ENCODE data around the gene CYSTM1.

DNA sequence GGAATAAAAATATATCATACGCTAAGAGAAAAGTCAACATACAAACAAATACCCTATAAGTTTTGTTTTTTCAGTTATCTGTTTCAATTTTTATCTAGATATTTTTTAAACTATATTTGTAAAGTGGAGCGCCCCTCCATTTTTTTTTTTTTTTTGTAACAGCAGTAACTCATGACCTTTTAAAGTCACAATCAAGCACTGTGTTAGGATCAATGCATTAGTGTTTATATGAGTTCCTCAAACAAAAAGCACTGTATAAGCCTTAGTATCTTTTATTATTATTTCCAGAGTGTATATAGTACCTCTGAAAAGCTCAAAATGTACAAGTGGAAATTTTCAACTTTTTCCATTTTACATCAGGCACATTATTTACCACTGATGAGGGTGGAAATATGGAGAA is 107.3 kb downstream of the CYSTM1 start:
- TF ChIP-seq, protein P1, sequence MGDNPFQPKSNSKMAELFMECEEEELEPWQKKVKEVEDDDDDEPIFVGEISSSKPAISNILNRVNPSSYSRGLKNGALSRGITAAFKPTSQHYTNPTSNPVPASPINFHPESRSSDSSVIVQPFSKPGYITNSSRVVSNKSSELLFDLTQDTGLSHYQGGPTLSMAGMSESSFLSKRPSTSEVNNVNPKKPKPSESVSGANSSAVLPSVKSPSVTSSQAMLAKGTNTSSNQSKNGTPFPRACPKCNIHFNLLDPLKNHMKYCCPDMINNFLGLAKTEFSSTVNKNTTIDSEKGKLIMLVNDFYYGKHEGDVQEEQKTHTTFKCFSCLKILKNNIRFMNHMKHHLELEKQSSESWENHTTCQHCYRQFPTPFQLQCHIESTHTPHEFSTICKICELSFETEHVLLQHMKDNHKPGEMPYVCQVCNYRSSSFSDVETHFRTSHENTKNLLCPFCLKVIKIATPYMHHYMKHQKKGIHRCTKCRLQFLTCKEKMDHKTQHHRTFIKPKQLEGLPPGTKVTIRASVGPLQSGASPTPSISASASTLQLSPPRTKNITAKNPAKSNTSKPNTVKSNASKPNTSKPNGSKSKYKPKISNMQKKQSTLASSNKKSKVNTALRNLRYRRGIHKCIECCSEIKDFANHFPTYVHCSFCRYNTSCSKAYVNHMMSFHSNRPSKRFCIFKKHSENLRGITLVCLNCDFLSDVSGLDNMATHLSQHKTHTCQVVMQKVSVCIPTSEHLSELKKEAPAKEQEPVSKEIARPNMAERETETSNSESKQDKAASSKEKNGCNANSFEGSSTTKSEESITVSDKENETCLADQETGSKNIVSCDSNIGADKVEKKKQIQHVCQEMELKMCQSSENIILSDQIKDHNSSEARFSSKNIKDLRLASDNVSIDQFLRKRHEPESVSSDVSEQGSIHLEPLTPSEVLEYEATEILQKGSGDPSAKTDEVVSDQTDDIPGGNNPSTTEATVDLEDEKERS (tag by site-specific recombination; IDR thresholded peaks at IDR 0.05) = no peak
- TF ChIP-seq ZNF16 (tag by site-specific recombination; IDR thresholded peaks at IDR 0.05; ENCODE audit: low read depth) = no peak
- TF ChIP-seq ZBTB7A (tag by site-specific recombination; IDR thresholded peaks at IDR 0.05; ENCODE audit: low read depth) = no peak
- TF ChIP-seq, protein P2, sequence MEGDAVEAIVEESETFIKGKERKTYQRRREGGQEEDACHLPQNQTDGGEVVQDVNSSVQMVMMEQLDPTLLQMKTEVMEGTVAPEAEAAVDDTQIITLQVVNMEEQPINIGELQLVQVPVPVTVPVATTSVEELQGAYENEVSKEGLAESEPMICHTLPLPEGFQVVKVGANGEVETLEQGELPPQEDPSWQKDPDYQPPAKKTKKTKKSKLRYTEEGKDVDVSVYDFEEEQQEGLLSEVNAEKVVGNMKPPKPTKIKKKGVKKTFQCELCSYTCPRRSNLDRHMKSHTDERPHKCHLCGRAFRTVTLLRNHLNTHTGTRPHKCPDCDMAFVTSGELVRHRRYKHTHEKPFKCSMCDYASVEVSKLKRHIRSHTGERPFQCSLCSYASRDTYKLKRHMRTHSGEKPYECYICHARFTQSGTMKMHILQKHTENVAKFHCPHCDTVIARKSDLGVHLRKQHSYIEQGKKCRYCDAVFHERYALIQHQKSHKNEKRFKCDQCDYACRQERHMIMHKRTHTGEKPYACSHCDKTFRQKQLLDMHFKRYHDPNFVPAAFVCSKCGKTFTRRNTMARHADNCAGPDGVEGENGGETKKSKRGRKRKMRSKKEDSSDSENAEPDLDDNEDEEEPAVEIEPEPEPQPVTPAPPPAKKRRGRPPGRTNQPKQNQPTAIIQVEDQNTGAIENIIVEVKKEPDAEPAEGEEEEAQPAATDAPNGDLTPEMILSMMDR (tag by site-specific recombination; IDR thresholded peaks at IDR 0.05) = no peak
- TF ChIP-seq, protein P3, sequence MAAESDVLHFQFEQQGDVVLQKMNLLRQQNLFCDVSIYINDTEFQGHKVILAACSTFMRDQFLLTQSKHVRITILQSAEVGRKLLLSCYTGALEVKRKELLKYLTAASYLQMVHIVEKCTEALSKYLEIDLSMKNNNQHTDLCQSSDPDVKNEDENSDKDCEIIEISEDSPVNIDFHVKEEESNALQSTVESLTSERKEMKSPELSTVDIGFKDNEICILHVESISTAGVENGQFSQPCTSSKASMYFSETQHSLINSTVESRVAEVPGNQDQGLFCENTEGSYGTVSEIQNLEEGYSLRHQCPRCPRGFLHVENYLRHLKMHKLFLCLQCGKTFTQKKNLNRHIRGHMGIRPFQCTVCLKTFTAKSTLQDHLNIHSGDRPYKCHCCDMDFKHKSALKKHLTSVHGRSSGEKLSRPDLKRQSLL (tag by site-specific recombination; IDR thresholded peaks at IDR 0.05) = no peak
- TF ChIP-seq KLF9 (tag by site-specific recombination; IDR thresholded peaks at IDR 0.05; ENCODE audit: low read depth) = no peak
- TF ChIP-seq, protein P4, sequence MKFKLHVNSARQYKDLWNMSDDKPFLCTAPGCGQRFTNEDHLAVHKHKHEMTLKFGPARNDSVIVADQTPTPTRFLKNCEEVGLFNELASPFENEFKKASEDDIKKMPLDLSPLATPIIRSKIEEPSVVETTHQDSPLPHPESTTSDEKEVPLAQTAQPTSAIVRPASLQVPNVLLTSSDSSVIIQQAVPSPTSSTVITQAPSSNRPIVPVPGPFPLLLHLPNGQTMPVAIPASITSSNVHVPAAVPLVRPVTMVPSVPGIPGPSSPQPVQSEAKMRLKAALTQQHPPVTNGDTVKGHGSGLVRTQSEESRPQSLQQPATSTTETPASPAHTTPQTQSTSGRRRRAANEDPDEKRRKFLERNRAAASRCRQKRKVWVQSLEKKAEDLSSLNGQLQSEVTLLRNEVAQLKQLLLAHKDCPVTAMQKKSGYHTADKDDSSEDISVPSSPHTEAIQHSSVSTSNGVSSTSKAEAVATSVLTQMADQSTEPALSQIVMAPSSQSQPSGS (tag by site-specific recombination; IDR thresholded peaks at IDR 0.05; ENCODE audit: low read depth) = no peak
- TF ChIP-seq, protein P5, sequence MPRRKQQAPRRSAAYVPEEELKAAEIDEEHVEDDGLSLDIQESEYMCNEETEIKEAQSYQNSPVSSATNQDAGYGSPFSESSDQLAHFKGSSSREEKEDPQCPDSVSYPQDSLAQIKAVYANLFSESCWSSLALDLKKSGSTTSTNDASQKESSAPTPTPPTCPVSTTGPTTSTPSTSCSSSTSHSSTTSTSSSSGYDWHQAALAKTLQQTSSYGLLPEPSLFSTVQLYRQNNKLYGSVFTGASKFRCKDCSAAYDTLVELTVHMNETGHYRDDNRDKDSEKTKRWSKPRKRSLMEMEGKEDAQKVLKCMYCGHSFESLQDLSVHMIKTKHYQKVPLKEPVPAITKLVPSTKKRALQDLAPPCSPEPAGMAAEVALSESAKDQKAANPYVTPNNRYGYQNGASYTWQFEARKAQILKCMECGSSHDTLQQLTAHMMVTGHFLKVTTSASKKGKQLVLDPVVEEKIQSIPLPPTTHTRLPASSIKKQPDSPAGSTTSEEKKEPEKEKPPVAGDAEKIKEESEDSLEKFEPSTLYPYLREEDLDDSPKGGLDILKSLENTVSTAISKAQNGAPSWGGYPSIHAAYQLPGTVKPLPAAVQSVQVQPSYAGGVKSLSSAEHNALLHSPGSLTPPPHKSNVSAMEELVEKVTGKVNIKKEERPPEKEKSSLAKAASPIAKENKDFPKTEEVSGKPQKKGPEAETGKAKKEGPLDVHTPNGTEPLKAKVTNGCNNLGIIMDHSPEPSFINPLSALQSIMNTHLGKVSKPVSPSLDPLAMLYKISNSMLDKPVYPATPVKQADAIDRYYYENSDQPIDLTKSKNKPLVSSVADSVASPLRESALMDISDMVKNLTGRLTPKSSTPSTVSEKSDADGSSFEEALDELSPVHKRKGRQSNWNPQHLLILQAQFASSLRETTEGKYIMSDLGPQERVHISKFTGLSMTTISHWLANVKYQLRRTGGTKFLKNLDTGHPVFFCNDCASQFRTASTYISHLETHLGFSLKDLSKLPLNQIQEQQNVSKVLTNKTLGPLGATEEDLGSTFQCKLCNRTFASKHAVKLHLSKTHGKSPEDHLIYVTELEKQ (tag by site-specific recombination; IDR thresholded peaks at IDR 0.05; ENCODE audit: borderline replicate concordance) = no peak
- no peak for TF ChIP-seq ZNF561 (tag by site-specific recombination; IDR thresholded peaks at IDR 0.05; ENCODE audit: borderline replicate concordance)
- no peak for TF ChIP-seq ZBTB21 (tag by site-specific recombination; IDR thresholded peaks at IDR 0.05)
- no peak for TF ChIP-seq ZNF302 (tag by site-specific recombination; IDR thresholded peaks at IDR 0.05; ENCODE audit: low read depth)
- TF ChIP-seq ZNF664 (tag by site-specific recombination; IDR thresholded peaks at IDR 0.05) = no peak
- no peak for TF ChIP-seq ZNF37A (tag by site-specific recombination; IDR thresholded peaks at IDR 0.05)
- no peak for TF ChIP-seq ZFP3 (tag by site-specific recombination; IDR thresholded peaks at IDR 0.05; ENCODE audit: low read depth)
